NK-92 treated with Interleukin-12 subunit alpha and Interleukin-12 subunit beta, amount 100 ng/mL, for 24 hours (cell line): ENCODE results near the gene FES.
"Not testable (repeated sequence)": the region's sequence is repeated elsewhere in the genome, so short reads cannot be mapped to it uniquely, and the experiment has no call there.

Experiments used
- DNase-seq: peaks from one replicate; lab custom pipeline; 2025; lab: John Stamatoyannopoulos, UW

FES gene

DNA sequence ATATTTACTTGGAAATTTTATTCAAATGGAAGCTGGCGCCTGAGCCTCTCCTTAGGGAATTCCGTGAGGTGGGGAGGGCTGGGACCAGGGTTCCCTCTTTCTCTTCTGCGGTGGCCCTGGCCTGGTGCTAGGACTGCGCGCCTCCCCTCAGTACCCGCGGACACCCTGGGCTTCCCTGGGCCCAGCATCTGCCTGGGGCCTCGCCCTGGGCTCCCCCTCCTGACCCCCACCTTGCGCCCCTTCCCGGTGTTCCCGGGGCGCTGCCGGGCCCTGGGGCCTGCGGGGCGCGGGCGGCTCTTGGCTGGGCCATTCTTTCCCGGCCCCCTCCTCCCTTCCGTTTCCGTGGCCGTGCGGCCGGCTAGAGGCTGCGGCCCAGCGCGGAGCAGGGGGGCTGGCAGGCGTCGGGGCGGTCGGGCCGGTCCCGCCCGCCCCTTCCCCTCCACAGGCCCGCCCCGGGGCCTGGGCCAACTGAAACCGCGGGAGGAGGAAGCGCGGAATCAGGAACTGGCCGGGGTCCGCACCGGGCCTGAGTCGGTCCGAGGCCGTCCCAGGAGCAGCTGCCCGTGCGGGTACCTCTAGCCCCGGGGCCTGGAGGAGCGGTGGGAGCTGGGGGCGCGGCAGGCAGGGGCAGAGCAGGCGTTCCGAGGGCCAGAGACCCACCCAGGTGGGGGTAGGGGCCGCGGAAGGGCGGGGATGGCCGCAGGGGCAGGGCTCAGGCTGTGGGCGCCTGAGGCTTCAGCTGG is at the start of gene FES:
Gene FES (plus strand): TSS at position 529 of the 743 bp plus-strand sequence. CDS start 542 bp downstream, outside the sequence.
- no peak for DNase-seq

DNA sequence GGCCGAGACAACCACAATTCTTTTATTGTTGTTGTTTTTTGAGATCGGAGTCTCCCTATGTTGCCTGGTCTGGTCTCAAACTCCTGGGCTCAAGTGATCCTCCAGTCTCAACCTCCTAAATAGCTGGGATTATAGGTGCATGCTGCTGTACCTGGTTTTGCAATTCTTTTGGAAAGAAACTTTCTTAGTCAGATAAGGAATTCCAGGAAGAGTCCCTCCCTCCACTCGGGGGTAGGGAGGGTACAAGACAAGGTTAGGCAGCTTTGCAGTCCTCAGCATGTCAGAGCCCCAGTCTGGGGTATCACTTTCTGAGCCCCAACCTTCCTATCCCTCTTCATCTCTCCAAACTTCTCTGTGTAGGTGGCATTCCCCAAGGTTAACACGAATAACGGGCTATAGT is 49.7 kb upstream of the FES start:
- DNase-seq = no peak

DNA sequence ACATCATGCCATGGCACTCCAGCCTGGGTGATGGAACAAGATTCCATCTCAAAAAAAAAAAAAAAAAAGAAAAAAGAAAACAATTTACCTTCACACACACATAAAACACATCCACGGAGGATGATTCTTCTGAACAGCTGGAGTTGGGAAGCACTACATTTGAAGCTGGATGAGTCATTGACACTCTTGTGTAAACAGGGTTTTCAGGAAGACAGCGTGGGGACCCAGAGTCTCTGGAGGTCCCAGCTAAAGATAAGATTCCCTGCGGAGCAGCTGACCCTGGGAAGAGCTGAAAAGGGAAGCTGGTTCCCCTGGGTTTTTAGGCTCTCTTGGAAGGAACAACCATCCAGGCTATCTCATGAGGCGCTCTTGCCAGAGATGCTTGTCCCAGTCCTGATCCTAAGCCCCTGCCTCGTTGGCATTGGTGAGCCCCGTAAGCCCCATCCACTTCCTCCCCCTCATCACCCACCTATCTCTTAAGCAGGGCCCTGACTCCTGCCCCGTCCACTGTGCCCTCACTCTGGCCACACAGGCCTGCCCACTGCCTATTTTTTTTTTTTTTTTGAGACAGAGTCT is 47.9 kb upstream of the FES start:
- no peak for DNase-seq

DNA sequence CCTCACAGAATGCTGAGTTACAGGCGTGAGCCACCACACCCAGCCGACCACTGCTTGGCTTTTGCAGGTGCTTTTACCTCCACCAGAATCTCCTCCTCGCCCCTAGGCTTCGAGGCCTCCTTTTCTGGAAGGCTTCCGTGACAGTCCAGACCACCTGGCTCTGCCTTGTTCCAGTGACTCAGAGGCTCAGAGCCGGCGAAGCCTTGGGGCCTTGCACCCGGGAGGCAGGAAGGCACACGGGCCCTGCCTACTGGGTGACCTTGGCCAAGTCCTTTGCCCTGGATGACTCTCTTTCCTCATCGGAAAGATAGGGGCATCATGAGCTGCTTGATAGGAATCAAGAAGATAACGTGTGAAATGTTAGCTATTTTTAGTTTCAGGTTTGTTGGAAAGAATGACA is 47.2 kb upstream of the FES start:
- DNase-seq = no peak

DNA sequence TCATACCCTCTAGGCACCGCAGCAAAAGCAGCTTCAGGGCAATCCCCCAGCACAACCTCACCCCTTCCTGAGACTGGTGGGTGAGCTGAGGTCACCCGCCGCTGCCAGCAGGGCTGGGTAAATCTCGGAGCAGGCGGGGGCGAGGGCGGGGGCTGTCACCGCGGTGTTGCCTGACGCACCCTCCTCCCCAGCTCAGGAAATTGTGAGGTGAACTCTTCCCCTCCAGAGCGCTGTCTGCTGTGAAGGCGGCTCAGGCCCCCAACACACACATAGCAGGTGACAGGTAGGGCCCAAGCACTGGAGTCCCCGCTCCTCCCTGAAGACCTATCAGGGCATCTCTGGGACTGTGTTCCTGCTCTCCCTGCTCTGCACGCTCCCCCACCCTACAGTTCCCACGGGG is 46.2 kb upstream of the FES start:
- no peak for DNase-seq

DNA sequence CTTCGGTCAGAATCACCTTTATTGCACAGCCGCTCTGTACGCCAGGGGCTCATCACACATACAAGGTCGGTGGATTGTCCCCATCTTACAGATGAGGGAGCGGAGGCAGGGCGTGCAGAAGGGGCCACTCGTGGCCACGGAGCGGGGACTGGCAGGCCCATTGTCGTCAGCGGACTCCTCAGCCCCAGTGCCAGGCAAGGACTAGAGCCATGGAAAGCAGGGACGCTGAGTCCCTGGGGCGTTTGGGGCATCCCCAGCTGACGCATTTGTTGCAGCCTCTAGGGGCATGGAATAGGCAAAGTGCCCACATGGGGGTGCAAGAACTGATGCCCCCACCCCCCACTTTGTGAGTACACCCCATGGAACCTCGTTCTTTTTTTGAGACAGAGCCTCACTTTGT is 45.8 kb upstream of the FES start:
- no peak for DNase-seq

DNA sequence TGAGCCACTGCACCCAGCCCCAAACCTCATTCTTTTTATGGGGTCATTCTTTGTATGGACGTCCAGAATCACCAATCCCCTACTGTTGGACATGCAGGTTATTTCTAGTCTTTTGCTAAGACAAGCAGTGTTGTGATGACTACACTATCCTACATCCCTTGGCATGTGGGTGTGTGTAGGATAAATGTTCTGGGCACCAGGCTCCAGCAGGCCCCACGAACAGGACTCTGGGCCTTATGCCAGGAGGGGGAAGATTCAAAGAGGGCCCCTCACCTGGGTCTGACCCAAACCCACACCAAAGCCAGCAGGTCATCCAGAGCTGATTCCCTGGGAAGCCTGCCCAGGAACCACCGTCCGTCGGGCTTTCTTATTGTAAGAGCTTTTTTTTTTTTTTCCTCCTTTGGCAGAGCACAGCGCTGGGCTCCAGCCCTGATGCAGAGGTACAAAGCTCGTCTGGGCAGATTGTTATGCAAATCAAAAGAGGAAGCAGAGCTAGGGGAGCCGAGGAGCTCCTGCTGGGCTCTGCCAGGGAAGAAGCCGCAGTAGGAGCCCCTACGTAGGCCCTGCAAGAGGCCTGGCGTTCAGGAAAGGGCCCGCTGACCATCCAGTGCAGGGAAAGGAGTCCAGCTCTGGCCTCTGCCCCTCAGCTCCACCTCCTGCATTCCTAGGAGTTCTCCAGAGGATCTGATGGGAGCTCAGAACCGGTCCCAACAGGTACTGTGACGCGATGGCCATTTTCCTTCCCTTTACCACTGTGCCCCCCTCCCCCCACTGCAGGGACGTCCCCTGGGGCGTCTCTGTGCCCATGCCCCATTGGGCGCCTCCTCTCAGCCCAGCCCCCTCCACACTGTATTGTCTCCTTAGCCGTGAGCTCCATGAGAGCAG is 44.9 kb upstream of the FES start:
- DNase-seq = no peak

DNA sequence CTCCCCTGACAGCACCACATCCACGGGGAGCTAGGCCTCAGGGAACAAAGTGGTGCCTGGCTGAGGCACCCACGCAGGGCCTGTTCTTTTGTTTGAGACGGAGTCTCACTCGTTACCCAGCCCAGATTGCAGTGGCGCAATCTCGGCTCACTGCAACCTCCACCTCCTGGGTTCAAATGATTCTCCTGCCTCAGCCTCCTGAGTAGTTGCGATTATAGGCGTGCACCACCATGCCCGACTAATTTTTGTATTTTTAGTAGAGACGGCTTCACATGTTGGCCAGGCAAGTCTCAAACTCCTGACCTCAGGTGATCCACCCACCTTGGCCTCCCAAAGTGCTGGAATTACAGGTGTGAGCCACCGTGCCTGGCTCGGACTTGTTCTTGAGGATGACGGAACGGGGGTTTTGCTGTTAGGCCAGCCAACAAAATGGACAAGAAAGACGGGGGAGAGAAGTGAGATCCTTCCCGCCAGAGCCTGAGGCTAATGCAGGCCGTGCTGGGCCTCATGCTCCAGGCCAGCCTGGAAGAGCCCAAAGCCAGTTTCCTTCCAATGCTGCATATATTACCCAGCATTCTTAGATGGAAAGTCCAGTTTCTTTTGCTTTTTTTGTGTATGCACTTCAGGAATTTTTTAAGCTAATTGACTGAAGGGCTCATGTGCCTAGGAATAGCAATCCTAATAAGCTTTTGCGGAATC is 44.0 kb upstream of the FES start:
- no peak for DNase-seq

DNA sequence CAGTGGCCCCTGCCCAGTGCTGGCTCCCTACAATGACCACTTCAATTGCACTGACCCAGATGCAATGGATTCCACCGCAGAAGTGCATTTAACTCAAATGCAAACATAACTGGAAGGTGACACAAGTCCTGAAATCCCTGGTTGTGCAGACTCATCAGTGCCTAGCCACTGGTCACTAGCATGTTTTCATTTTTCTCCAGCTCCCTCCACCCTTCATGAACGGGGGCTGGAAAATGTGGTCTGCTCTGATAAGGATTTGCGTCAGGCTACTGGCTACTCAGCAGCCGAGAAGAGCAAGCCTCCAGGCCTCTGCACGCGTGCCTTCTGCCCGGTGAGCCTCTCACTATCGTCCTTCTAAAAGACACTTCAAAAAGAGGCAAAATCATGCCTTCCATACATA is 43.4 kb upstream of the FES start:
- no peak for DNase-seq

DNA sequence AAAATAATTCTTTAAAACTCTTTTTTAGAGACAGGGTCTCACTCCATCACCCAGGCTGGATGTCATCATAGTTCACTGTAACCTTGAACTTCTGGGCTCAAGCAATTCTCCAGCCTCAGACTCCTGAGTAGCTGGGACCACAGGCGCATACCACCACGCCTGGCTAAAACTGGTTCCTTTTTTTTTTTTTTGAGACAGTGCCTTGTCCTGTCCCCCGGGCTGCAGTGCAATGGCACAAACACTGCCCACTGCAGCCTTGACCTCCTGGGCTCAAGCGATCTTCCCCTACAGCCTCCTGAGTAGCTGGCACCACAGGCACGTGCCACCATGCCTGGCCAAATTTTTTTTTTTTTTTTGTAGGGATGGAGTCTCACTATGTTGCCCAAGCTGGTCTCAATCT is 39.6 kb upstream of the FES start:
- DNase-seq = no peak

DNA sequence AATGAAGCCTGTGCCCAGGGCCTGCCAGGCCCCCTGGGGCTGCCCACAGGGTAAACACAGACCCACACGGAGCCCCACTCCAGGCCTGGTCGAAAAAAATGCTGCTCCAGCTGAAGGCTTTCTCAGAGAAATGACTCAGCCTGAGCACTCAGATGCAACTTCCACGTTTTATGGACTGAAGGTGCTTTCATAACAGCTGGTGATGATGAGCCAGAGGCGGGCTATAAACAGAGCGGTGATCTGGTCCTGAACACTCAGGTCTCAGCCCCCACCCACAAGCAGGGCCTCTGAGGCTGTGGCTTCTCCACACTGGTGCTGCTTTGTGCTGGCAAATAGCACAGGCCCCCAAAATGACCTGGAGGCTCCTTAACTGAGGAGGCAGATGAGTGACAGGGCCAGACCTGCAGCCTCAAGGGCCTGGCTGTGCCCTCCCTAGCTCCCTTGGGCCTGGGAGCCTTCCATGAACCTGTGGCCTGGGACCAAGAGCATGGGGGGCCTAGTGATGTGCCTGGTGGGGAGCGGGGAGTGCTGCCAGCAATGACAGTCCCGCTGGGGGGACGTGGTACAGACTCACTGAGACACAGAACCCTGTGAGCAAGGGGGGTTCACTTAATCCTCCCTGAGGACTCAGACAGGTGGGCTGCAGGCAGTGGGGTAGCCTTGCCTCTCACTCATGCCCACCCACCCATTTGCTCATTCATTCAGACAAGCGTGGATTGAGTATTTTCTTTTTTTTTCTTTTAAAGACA is 38.9 kb upstream of the FES start:
- peak; percentile 25 for DNase-seq

DNA sequence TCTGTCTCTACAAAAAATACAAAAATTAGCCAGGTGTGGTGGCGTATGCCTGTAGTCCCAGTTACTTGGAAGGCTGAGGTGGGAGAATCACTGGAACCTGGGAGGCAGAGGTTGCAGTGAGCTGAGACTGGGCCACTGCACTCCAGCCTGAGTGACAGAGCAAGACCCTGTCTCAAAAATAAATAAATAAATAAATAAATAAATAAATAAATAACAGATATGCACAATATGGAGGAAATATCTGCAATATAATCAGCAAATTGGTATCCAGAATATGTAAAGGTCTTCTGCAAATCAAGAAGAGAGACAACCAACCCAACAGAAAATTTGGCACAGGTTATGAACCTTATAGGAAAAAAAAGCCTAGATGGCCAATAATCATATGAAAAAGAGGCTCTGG is 34.9 kb upstream of the FES start:
- not testable (repeated sequence) for DNase-seq

DNA sequence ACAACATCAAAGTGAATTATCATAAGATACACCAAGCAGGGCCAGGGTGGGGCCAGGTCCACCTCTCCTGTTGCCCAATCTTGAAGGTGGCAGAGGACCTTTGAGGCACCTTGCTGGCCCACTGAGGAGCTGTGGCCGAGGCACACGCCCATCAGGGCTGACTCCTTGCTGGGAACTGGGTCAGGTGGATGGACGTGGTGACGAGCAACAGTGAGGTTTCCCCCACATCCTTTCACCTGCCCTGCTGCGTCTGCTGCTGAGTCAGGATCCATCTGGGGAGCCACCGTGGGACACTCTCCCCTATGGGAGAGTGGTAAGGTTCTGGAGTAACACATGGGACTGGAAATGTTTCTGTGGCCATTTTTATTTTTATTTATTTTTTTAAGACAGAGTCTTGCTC is 33.2 kb upstream of the FES start:
- no peak for DNase-seq

DNA sequence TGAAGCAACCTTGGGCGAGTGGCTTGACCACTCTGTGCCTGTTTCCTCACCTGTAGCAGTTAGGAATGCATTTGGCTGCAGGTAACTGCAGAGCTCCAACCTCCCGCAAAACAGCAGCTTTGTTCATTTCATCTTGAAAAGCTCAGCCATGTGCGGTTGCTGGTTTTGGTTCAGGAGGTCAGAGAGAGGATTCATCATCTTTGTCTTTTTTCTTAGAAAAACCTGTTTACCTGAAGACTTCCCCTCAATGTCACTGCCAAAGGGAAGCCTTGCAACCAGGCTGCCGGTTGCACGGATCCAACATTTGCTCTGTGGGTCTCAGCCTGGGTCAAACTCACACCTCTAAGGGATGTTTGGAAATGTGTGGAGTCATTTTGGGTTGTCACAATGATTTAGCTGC is 32.4 kb upstream of the FES start:
- DNase-seq = no peak

DNA sequence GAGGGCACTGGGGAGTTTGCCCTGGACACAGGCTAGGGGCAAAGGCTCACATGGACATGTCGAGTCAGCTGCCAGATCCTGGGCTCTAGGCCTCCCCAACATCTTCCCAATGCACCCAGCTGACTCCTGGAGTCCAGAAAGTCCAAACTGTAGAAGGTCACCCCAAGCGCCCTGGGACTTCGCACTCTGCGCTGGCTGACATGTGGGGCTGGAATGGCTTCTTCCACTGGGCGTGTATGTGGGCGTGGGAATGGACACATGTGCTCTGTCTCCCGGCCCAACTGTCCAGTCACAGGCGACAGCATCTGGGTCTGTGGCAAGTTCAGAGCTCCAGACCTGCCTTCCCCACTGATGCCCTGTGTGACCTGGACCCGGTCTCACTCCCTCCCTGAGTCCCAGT is 29.2 kb upstream of the FES start:
- DNase-seq = no peak

DNA sequence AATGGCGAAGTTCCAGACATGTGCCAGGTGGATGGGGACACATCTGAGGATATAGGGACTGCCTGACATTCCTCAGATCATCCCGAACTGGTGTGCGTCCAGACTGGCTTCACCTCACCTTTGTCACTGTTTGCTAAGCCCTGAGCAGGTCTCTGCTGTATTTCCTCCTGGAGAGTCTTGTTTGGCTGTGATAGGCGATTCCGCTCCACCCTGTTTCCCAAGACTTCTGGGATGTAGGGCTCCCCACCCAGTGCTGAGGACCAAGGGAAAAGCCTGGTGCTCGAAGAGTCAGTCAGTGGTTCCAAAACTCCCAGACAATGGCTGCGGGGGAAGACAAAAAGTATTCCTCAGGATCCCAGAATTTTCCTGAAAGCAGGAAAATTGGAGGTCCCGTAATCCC is 27.0 kb upstream of the FES start:
- DNase-seq = no peak

DNA sequence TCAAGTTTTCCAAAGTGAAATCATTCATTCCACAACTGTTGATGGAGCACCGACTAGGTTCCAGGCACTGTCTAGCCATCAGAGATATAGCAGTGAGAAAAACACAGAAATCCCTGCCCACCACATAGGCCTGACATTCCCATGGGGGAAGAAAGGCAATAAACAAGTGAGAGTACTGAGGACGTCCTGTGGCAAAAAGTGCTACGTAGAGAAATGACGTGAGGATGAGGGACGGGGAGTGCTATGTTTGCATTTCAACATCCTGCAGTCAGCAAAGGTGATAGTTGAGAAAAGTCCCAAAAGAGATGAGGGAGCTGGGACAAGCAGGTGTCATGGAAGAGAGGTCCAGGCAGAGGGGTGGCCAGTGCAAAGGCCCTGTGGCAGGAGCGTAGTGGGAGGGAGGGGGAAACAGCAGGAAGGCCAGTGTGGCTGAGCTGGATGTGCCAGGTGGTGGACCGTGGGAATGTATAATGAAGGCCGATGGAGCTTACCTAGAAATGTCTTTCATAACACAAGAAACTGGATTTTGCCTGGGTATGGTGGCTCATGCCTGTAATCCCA is 26.3 kb upstream of the FES start:
- no peak for DNase-seq

DNA sequence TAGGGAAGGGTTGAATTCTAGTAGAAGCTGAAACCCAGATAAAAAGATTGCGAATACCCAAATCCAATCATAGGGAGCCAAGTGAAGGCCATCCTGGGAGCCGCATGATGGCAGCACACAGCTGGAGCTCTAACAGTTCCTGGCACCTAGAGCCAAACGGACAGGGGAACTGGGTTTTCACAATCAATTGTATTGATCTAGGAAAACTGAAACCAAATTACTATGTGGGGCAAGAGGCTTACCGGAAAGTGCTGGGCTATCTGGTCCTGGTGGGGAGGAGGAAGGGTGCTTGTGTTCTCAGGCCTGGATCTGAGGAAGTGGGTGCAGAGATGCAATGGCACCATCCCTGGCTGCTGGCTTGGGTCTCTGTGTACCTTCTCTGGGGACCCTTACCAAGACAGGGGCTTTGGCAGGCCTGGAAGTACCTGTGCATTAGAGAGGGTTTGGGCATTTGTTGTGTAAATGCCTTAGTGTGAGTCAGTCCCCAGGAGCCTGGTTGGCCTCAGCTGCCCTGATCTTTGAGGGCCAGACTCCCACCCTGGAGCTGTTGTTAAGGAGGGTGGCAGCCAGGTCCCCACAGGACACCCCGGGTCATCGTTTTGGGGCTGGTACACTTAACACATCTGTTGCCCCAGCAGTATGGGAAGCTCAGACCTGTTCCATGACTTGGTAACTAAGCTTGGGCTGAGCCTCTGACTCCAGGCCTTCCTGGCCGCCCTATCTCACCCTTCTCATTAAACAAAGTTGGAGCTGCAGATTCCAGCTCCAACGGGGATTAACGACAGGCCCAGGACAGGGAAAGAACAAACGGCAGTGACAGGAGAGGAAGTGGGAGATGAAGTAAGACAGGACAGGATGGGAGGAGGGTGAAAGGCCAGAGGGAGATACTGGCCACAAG is 24.8 kb upstream of the FES start:
- no peak for DNase-seq

DNA sequence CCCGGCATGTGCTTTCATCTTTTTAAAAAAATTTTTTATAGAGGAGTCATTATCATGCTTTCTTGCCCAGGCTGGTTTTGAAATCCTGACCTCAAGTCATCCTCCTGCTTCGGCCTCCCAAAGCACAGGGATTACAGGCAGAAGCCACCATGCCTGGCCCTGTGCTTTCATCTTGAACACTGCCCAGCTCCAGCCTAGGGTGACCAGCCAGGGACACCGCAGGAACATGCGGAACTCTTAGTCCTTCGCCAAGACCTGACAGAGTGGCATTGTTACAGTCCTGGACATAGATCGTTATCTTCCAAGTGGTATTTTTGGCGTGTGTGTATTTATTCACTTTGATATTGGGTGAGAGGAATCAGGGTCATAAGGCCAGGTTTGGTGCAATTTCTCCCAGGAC is 23.9 kb upstream of the FES start:
- DNase-seq = no peak

DNA sequence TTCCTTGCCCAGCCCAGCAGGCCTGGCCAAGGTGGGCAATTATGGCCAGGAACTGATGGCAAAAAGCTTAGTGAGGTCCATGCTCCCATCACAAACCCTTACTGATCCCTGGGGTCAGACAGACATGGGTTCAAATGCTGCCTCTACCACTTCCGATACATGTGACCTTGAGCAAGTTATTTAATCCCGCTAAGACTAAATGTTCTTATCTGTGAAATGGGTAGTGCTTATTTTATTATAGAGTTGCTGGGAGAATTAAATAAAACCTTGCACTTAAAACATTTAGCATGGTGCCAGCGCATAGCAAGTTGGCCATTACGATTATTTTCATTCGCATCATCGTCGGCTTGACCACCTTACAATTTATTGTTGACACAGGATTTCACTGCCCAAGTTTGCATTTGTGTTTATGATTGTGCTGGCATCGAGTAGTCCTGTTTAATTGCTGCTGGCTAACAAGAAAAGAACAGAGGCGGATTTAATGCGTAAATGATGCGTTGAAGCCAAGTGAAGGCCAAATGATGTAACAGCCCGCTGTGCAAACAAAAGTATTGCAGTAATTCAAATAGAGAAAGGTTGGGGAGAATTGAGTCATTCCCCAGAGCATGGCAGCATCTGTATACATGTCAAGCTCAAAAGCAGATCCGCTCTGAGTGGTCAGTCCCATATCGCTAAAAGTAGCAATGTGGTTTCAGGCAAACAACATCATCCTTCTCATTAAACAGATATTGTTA is 23.2 kb upstream of the FES start:
- DNase-seq = no peak
